KBM-7 (cell line): ENCODE data around the gene TOM1L2.
A peak's percentile ranks its signal among the peaks of the same experiment; 100 is the strongest.
"Not testable (repeated sequence)": the region's sequence is repeated elsewhere in the genome, so short reads cannot be mapped to it uniquely, and the experiment has no call there.

ENCODE experiments used
- DNase-seq: peaks from one replicate; pipeline ENCODE4 v3.0.0-alpha.2; 2015
- in situ Hi-C: fragments of 300-500 bp; cut with MboI; formaldehyde crosslinking; loops from 2 replicates; pipeline ENCODE4 v1.14.3; 2020; ENCODE audit warnings: low sequenced_read_pairs, low pct_unique_long_range_greater_than_20kb, mixed read lengths

TOM1L2 gene

GRCh38 chr17:17999364-18000029 lies 27.3 kb upstream of the TOM1L2 start:
- in situ Hi-C loops, result no loop called here

GRCh38 chr17:17998934-17999333 lies 26.7 kb upstream of the TOM1L2 start:
- in situ Hi-C loops, result no loop called here
- DNase-seq, result no peak

More at GRCh38 chr17:17999364-18000029, 27.3 kb upstream of the TOM1L2 start:
- no peak for DNase-seq

- DNase-seq, in situ Hi-C loops: not testable (repeated sequence)
Measured at GRCh38 chr17:17995887-17996286, 23.7 kb upstream of the TOM1L2 start.

- DNase-seq, result peak; percentile 32
- in situ Hi-C loops, result no loop called here
Measured at GRCh38 chr17:17994271-17995069, 22.3 kb upstream of the TOM1L2 start.

- no peak for DNase-seq
- in situ Hi-C loops, result no loop called here
Measured at GRCh38 chr17:17993852-17994251, 21.7 kb upstream of the TOM1L2 start.

GRCh38 chr17:17993366-17993765 lies 21.2 kb upstream of the TOM1L2 start:
- DNase-seq, result no peak
- in situ Hi-C loops, result no loop called here

- DNase-seq, result no peak
- in situ Hi-C loops, result no loop called here
Measured at GRCh38 chr17:17990282-17990681, 18.1 kb upstream of the TOM1L2 start.

- no peak for DNase-seq
- in situ Hi-C loops, result no loop called here
Measured at GRCh38 chr17:17989618-17990017, 17.4 kb upstream of the TOM1L2 start.

- no peak for DNase-seq
- in situ Hi-C loops, result no loop called here
Measured at GRCh38 chr17:17989081-17989480, 16.9 kb upstream of the TOM1L2 start.

GRCh38 chr17:17988427-17988945 lies 16.3 kb upstream of the TOM1L2 start:
- DNase-seq, result no peak
- in situ Hi-C loops, result no loop called here

- no peak for DNase-seq
- in situ Hi-C loops, result no loop called here
Measured at GRCh38 chr17:17987901-17988300, 15.7 kb upstream of the TOM1L2 start.

- no peak for DNase-seq
- in situ Hi-C loops, result no loop called here
Measured at GRCh38 chr17:17987187-17987896, 15.1 kb upstream of the TOM1L2 start.

GRCh38 chr17:17985555-17985954 lies 13.4 kb upstream of the TOM1L2 start:
- in situ Hi-C loops, result no loop called here
- DNase-seq, result peak; percentile 4

GRCh38 chr17:17985153-17985552 lies 13.0 kb upstream of the TOM1L2 start:
- DNase-seq, result no peak
- in situ Hi-C loops, result no loop called here

- DNase-seq, result no peak
- in situ Hi-C loops, result no loop called here
Measured at GRCh38 chr17:17983776-17984175, 11.6 kb upstream of the TOM1L2 start.

- no peak for DNase-seq
- in situ Hi-C loops, result no loop called here
Measured at GRCh38 chr17:17983376-17983775, 11.2 kb upstream of the TOM1L2 start.

GRCh38 chr17:17982801-17983200 lies 10.6 kb upstream of the TOM1L2 start:
- in situ Hi-C loops, result no loop called here
- no peak for DNase-seq

GRCh38 chr17:17981330-17981729 lies 9.1 kb upstream of the TOM1L2 start:
- no peak for DNase-seq

GRCh38 chr17:17979778-17980177 lies 7.6 kb upstream of the TOM1L2 start:
- DNase-seq, result no peak
- in situ Hi-C loops, result no loop called here

More at GRCh38 chr17:17981330-17981729, 9.1 kb upstream of the TOM1L2 start:
- in situ Hi-C loops, result no loop called here
